GM19025 (cell line): ENCODE measurements around the gene IQCF5.
"Not testable (repeated sequence)": the region's sequence is repeated elsewhere in the genome, so short reads cannot be mapped to it uniquely, and the experiment has no call there.

Experiments
- ATAC-seq: cut with Tn5 transposase; IDR thresholded peaks from one replicate; pipeline ENCODE4 v1.9.1; 2021; ENCODE audit warnings: mild to moderate bottlenecking, low read depth, moderate library complexity; ENCODE audit not compliant: unreplicated experiment

The IQCF5 gene

DNA sequence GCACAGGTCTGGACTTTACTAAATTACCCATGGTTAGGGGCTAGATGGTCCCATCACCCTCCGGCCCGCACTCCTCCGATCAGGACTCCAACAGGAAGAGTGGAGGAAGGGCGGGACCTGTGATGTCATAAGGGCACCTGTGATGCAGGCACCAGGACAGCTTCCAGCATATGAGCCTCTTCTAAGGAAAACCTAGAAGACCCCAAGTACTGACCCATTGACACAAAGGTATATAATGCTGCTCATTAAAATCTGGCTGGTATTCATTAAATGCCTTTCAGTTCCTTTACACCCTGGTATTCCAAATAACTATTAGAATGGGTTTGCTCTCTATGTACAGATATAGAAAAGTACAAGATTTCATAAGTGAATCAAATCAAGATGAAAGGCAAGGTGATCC lies at the start of gene IQCF5:
Gene IQCF5, minus strand, starts transcription at position 101 of the 400 bp plus-strand sequence. Its CDS starts 70 bp downstream, at position 31.
- no peak for ATAC-seq

GRCh38 chr3:51921081-51921578 lies 45.7 kb upstream of the IQCF5 start:
- no peak for ATAC-seq

DNA sequence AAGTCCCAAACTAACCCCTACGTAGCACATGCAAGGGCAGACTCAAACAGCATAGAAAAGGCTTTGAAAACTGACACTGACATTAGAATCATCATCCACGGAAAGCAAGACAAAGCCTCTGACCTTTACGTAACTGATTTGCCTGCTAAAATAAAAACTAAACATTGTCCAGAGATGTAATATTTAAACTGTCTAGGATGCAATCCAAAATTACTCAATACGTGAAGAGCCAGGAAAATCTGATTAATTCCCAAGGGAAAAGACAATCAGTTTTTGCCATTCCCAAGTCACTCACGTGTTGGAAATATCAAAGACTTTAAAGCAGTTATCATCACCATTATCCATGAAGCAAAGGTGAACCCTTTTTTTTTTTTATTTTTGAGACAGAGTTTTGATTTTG lies 41.0 kb upstream of the IQCF5 start:
- no peak for ATAC-seq

DNA sequence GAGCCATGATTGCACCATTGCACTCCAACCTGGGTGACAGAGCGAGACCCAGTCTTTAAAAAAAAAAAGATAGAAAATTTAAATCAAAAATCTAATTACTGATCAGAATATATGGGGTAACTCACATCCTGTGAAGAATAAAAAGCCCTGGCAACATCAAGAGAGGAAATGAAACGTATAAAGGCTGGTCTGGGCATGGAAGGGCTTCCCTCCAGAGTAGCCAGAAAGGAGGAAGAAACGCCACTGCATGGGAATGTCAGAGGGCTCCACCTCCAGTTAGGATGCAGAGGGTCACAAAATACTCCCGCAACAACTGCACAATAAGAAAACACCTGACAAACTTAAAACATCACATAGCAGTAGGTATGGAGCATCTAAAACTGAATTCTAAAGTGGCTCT lies 32.6 kb upstream of the IQCF5 start:
- ATAC-seq: no peak

- no peak for ATAC-seq
Observed at GRCh38 chr3:51904034-51904823, 28.8 kb upstream of the IQCF5 start.

GRCh38 chr3:51902361-51902760 lies 27.0 kb upstream of the IQCF5 start:
- ATAC-seq: not testable (repeated sequence)

- not testable (repeated sequence) for ATAC-seq
Observed at GRCh38 chr3:51900043-51900442, 24.6 kb upstream of the IQCF5 start.

GRCh38 chr3:51897391-51897790 lies 22.0 kb upstream of the IQCF5 start:
- ATAC-seq: no peak

DNA sequence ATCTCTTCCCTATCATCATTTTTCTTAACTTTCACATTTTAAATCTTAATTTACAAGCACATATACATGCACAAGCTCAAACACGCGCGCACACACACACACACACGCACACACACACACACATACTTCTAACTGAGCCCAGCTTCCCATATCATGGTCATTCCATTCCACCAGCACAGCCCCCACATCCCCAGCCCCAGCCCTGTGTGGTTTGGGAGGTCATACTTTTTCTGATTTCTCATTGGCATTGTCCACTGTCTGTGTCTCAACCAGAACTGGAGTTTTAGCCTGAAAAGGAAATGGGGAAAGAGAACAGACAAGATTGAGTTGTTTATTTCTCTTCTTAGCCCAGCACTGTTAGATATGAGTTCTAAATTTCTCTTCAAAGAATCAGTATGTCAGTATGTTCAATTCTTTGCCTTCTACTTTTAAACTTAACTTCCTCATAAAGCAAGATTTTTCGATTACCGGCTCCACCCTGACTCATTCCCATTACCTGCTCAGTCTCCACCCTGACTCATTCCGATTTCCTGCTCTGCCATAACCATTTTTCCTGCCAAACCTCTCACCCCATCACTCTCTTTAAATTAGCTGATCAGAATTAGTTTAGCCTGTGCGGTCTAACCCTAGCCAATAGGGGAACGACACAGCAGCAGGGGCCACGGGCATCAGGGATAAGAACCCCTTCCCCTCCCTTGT lies 21.4 kb upstream of the IQCF5 start:
- no peak for ATAC-seq

DNA sequence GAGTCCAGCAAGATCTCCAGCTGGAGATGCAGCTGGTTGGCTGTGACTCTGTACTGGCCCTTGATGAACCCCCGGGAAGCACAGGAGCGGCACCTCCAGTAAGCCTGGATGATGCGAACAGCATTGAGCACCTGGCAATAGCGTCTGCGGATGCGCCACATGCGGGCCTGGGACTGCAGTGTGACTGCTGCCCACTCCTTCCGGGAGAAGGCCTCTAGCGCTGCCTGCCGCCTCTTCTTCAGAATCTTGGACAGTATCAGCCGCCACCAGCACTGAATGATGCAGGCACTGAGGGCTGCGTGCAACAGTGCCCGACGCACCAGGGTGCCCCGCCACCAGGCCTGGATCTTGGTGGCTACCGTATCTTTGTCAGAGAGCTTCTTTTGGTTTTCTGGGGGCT lies 19.5 kb upstream of the IQCF5 start:
- no peak for ATAC-seq

- no peak for ATAC-seq
Observed at GRCh38 chr3:51894391-51894790, 19.0 kb upstream of the IQCF5 start.

- ATAC-seq: no peak
Observed at GRCh38 chr3:51891242-51892039, 16.0 kb upstream of the IQCF5 start.

GRCh38 chr3:51888463-51889105 lies 13.2 kb upstream of the IQCF5 start:
- no peak for ATAC-seq

DNA sequence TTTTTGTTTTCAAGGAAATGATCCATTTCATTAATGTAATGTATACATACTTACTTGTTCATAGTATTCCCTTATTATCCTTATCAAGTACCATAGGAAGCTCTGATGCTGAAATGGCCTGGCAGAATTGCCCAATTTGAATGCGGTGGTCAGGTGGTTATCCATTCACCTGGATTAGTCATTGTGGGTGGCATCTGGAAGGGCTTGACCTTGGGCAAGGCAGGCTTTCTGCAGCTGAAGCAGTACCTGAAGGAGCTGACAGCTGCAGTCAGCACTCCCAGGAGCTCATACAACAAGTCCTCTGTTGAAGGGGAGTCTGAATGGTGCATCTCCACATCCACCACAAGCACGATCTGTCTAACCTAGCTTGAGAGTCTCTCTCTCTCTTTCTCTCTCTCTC lies 12.2 kb upstream of the IQCF5 start:
- ATAC-seq: no peak

DNA sequence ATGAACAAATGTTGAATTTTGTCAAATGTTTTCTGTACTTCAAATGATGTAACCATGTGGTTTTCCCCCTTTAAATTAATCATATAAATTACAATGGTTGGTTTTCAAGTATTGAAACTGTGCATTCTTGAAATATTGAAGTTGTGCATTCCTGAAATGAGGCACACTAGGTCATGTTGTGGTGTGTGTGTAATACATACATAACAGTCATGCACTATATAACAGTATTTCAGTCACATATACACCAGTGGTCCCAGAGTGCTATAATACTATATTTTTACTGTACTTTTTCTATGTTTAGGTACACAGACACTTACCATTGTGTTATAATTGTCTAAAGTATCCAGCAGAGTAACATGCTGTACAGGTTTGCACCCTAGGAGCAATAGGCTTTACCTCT lies 11.0 kb upstream of the IQCF5 start:
- no peak for ATAC-seq

DNA sequence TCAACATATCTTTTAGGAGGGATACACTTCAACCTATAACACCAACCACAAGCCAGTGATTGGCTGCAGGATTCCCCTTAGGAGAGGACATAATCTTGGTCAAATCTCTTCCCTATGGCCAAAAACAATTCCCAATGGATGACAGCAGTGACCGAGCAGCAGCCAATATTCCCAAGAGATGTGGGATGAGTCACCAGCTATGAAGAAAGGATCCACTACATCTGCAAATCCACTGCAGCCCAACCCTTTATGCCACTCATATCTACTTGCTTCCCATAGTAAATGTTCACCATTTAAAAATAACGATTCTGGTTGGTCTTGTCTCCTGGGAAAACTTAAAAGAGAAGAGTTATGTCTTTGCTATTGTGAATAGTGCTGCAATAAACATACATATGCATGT lies 4.5 kb upstream of the IQCF5 start:
- ATAC-seq: no peak

- ATAC-seq: no peak
Observed at GRCh38 chr3:51876186-51876585, 785 bp upstream of the IQCF5 start.

GRCh38 chr3:51874889-51875288 lies 512 bp downstream of the IQCF5 start:
- no peak for ATAC-seq

DNA sequence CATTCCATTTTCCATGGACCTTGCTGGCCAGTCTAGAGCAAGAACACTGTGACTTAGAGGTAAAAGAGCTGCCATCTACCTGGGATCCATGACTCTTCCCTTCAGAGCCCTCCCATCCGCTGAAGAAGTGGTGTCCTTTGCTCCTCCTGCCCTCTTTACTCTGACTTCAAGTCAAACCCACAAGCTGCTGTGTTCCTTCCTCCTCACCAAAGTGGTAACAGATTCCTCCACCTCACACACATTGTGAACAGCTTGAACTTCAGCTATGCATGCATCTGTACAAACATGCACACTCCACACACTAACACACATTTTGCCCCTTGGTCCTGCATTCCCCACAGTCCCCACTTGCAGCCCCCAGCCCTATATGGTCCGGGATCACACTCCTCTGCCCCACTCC lies 990 bp downstream of the IQCF5 start:
- no peak for ATAC-seq

DNA sequence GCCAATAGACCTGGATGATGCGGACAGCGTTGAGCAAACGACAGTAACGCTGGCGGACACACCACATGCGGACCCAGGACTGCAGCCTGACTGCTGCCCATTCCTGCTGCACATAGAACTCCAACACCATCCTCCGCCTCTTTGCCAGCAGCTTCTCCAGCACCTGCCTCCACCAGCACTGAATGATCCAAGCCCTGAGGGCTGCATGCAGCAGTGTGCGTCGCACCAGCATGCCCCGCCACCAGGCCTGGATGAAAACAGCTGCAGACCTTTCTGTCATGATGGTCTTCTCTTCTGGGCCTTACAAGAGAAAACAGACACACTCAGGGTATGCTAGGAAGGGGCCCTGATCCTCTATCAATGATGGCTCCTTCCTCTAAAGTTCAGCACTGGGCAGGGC lies 1.5 kb downstream of the IQCF5 start:
- no peak for ATAC-seq
